H1 (cell line): ENCODE measurements around the gene SLC7A14. TPM values are rescaled to one million over a fixed set of nuclear protein-coding genes. Genes with fewer than 3 reads are reported as not detected.

Experiments used
- CTCF ChIA-PET: fragments of 300-600 bp; sonication (Branson Sonifier 250); formaldehyde crosslinking; loops from one replicate; lab custom pipeline; 2021; ENCODE audit not compliant: partially characterized antibody; lab: Charles Lee
- POLR2A ChIA-PET: fragments of 300-600 bp; sonication (Branson Sonifier 250); formaldehyde crosslinking; loops from one replicate; lab custom pipeline; 2021; ENCODE audit warnings: inconsistent platforms; ENCODE audit not compliant: partially characterized antibody; lab: Charles Lee
- DNase-seq, 2 experiments: peaks; one replicate each; pipeline versions ENCODE4 v3.0.0 to v3.0.0-alpha.2; 2010 to 2022; ENCODE audit warnings: low spot score in 2 of 2, low read depth in 1 of 2, mixed read lengths in 1 of 2
- FAIRE-seq: peaks from 2 replicates; lab custom pipeline; 2011; peaks lifted over from hg19 to GRCh38; lab: Jason Lieb, UNC
- H2AFZ ChIP-seq: 2 replicates; pipeline ENCODE4 v1.8.1; 2012; ENCODE audit warnings: low read length, inconsistent platforms
- H2AK5ac ChIP-seq: 2 replicates; pipeline ENCODE4 v1.6.1; 2013; ENCODE audit warnings: low read depth, low read length
- H2BK120ac ChIP-seq: replicated peaks from 2 replicates; pipeline ENCODE3; 2013; ENCODE audit warnings: low read depth, low read length, inconsistent platforms
- H2BK12ac ChIP-seq: 2 replicates; pipeline ENCODE4 v1.6.1; 2013; ENCODE audit warnings: low read depth, low read length
- H2BK15ac ChIP-seq: 2 replicates; pipeline ENCODE4 v1.6.1; 2013; ENCODE audit warnings: low read length
- H2BK20ac ChIP-seq: 2 replicates; pipeline ENCODE4 v1.6.1; 2013; ENCODE audit warnings: low read length
- H2BK5ac ChIP-seq: 2 replicates; pipeline ENCODE4 v1.6.1; 2013; ENCODE audit warnings: low read depth, low read length
- H3K14ac ChIP-seq: 2 replicates; pipeline ENCODE4 v1.6.1; 2013; ENCODE audit warnings: inconsistent platforms; ENCODE audit not compliant: insufficient read length
- H3K18ac ChIP-seq: 2 replicates; pipeline ENCODE4 v1.6.1; 2013; ENCODE audit warnings: low read length; ENCODE audit errors: extremely low read depth
- H3K23ac ChIP-seq: 2 replicates; pipeline ENCODE4 v1.6.1; 2013; ENCODE audit warnings: inconsistent platforms; ENCODE audit not compliant: insufficient read length
- H3K23me2 ChIP-seq: 2 replicates; pipeline ENCODE4 v1.6.1; 2013; ENCODE audit warnings: low read depth, low read length
- H3K27ac ChIP-seq: 2 replicates; pipeline ENCODE4 v1.6.1; 2011; ENCODE audit warnings: low read depth, low read length, inconsistent platforms
- H3K27me3 ChIP-seq, 4 experiments: replicated peaks in 1 of 4; 1 replicate in 1 of 4; 2 replicates in 3 of 4; pipeline versions ENCODE4 v1.6.1 to v1.8.1; 2011 to 2013; ENCODE audit warnings: low read length in 3 of 4, mild to moderate bottlenecking in 3 of 4, inconsistent platforms in 2 of 4, mixed read lengths in 2 of 4, moderate library complexity in 1 of 4; ENCODE audit not compliant: control insufficient read depth in 3 of 4, insufficient read depth in 3 of 4; ENCODE audit errors: extremely low read depth in 1 of 4
- H3K36me3 ChIP-seq, 4 experiments: 2 replicates each; pipeline versions ENCODE4 v1.6.1 to v1.8.1; 2011 to 2013; ENCODE audit warnings: mild to moderate bottlenecking in 4 of 4, low read length in 3 of 4, moderate library complexity in 2 of 4, control low read depth in 1 of 4, inconsistent platforms in 1 of 4; ENCODE audit not compliant: insufficient read depth in 4 of 4, control insufficient read depth in 2 of 4
- H3K4ac ChIP-seq: replicated peaks from 2 replicates; pipeline ENCODE3; 2013; ENCODE audit warnings: low read length, low read depth, mixed read lengths, inconsistent platforms; ENCODE audit not compliant: insufficient read length
- H3K4me1 ChIP-seq, 4 experiments: replicated peaks in 1 of 4; 1 replicate in 1 of 4; 2 replicates in 3 of 4; pipeline versions ENCODE4 v1.6.1 to v1.8.1; 2011 to 2013; ENCODE audit warnings: low read length in 3 of 4, inconsistent platforms in 2 of 4, mixed read lengths in 1 of 4; ENCODE audit not compliant: insufficient read depth in 4 of 4, control insufficient read depth in 3 of 4
- H3K4me2 ChIP-seq, 2 experiments: 2 replicates each; pipeline versions ENCODE4 v1.6.1 to v1.8.1; 2011 to 2013; ENCODE audit warnings: low read depth in 2 of 2, low read length in 2 of 2, control low read depth in 1 of 2, inconsistent platforms in 1 of 2, mild to moderate bottlenecking in 1 of 2; ENCODE audit not compliant: insufficient read depth in 1 of 2
- H3K4me3 ChIP-seq, 4 experiments: fragments of 200-600, 300-600 bp in 1 of 4; sonication (generic), shearing (Covaris generic), sonication (Bioruptor Twin) in 1 of 4; 2 replicates each; pipeline versions ENCODE4 v1.5.1 to v1.8.1; 2011 to 2016; ENCODE audit warnings: low read length in 4 of 4, low read depth in 3 of 4, control low read depth in 2 of 4, inconsistent platforms in 2 of 4, mild to moderate bottlenecking in 2 of 4, mixed read lengths in 1 of 4, moderate library complexity in 1 of 4; ENCODE audit not compliant: insufficient read depth in 2 of 4; ENCODE audit errors: extremely low read depth in 1 of 4
- H3K56ac ChIP-seq: replicated peaks from 2 replicates; pipeline ENCODE3; 2013; ENCODE audit warnings: low read depth, mild to moderate bottlenecking, mixed read lengths, low read length, inconsistent platforms; ENCODE audit not compliant: insufficient read length
- H3K79me1 ChIP-seq: 2 replicates; pipeline ENCODE4 v1.6.1; 2013; ENCODE audit warnings: low read depth, low read length, control low read depth
- H3K79me2 ChIP-seq, 2 experiments: 2 replicates each; pipeline versions ENCODE4 v1.6.1 to v1.8.1; 2012 to 2013; ENCODE audit warnings: low read length in 2 of 2, mild to moderate bottlenecking in 2 of 2, inconsistent platforms in 1 of 2; ENCODE audit not compliant: insufficient read depth in 2 of 2, control insufficient read depth in 1 of 2
- H3K9ac ChIP-seq, 4 experiments: replicated peaks in 1 of 4; 1 replicate in 1 of 4; 2 replicates in 3 of 4; pipeline versions ENCODE4 v1.6.1 to v1.8.1; 2011 to 2013; ENCODE audit warnings: low read depth in 3 of 4, low read length in 3 of 4, control low read depth in 2 of 4, mild to moderate bottlenecking in 2 of 4, moderate library complexity in 2 of 4, inconsistent platforms in 1 of 4; ENCODE audit errors: extremely low read depth in 1 of 4
- H3K9me3 ChIP-seq, 2 experiments: 2 replicates each; pipeline versions ENCODE4 v1.6.1 to v1.8.1; 2012 to 2013; ENCODE audit warnings: mild to moderate bottlenecking in 2 of 2, moderate library complexity in 2 of 2, control low read depth in 1 of 2, inconsistent platforms in 1 of 2, low read depth in 1 of 2, low read length in 1 of 2, mixed read lengths in 1 of 2; ENCODE audit not compliant: insufficient read depth in 2 of 2
- H4K20me1 ChIP-seq, 2 experiments: replicated peaks in 1 of 2; 2 replicates each; pipeline versions ENCODE3 to v1.8.1; 2011 to 2013; ENCODE audit warnings: inconsistent platforms in 2 of 2, low read length in 2 of 2, mild to moderate bottlenecking in 1 of 2; ENCODE audit not compliant: insufficient read depth in 2 of 2, control insufficient read depth in 1 of 2
- H4K5ac ChIP-seq: 2 replicates; pipeline ENCODE4 v1.6.1; 2013; ENCODE audit warnings: low read length, low read depth, mixed read lengths, inconsistent platforms; ENCODE audit not compliant: insufficient read length
- H4K8ac ChIP-seq: 2 replicates; pipeline ENCODE4 v1.8.0; 2013; ENCODE audit warnings: mild to moderate bottlenecking, moderate library complexity, low read length, inconsistent platforms; ENCODE audit not compliant: insufficient read depth; ENCODE audit errors: extremely low read depth
- H4K91ac ChIP-seq: replicated peaks from 2 replicates; pipeline ENCODE3; 2013; ENCODE audit warnings: low read length, mixed read lengths, inconsistent platforms; ENCODE audit not compliant: insufficient read length
- CBX5 ChIP-seq: fragments of 300-800, 300-1000 bp; sonication (generic); IDR thresholded peaks from 2 replicates; pipeline ENCODE4 v1.7.1; 2016; ENCODE audit warnings: antibody characterized with exemption, low read length, low read depth
- EGR1 ChIP-seq: IDR thresholded peaks from 2 replicates; pipeline ENCODE4 v1.6.1; 2011; ENCODE audit warnings: low read depth, low read length, borderline replicate concordance
- GABPA ChIP-seq: IDR thresholded peaks from 2 replicates; pipeline ENCODE4 v1.6.1; 2011; ENCODE audit warnings: mild to moderate bottlenecking, low read length, moderate library complexity, borderline replicate concordance; ENCODE audit not compliant: insufficient read depth
- JUN ChIP-seq: IDR thresholded peaks from 2 replicates; pipeline ENCODE4 v1.6.1; 2011; ENCODE audit warnings: low read depth, mild to moderate bottlenecking, improper control_type of control experiment, low read length
- NANOG ChIP-seq: IDR thresholded peaks from 2 replicates; pipeline ENCODE4 v1.6.1; 2011; ENCODE audit warnings: low read length, low read depth, mild to moderate bottlenecking, inconsistent platforms; ENCODE audit not compliant: insufficient read depth, poor library complexity, severe bottlenecking
- SUZ12 ChIP-seq: fragments of 200-600 bp; sonication (generic); IDR thresholded peaks from 2 replicates; pipeline ENCODE4 v1.6.1; 2012; ENCODE audit warnings: mild to moderate bottlenecking, inconsistent platforms, low read length, moderate library complexity, mixed read lengths
- ZNF274 ChIP-seq: IDR thresholded peaks from 2 replicates; pipeline ENCODE4 v1.7.0; 2012; ENCODE audit warnings: low read length, borderline replicate concordance; ENCODE audit errors: extremely low read depth
- WGBS, 2 experiments: shearing (Covaris generic) in 1 of 2; methylation state at CpG; one replicate each; pipeline versions ENCODE4 v1.1.6 to v1.1.7; 2013 to 2015; ENCODE audit warnings: low lambda C conversion rate in 2 of 2, mixed read lengths in 2 of 2, inconsistent platforms in 1 of 2, low coverage in 1 of 2, missing lambda C conversion rate in 1 of 2; ENCODE audit not compliant: insufficient replicate concordance in 2 of 2, insufficient coverage in 1 of 2, insufficient read length in 1 of 2; ENCODE audit errors: extremely low coverage in 1 of 2, missing lambda C conversion rate in 1 of 2; 5-methylcytosine and 5-hydroxymethylcytosine counted together
- polyA plus RNA-seq, 7 experiments: library from polyadenylated mRNA; depleted of rRNA in 3 of 7; stranded (reverse) in 5 of 7; unstranded in 2 of 7; fragments of >200 nt in 5 of 7; fragments of 200-250 nt in 2 of 7; gene quantifications; 1 replicate in 5 of 7; 2 replicates in 1 of 7; 4 replicates in 1 of 7; pipeline versions ENCODE4 v1.2.1 to v1.2.3, GENCODE V29; 2011 to 2013; ENCODE audit warnings: missing spikeins in 2 of 7, mixed read lengths in 2 of 7
- total RNA-seq: library from RNA; stranded (reverse); fragmentation: NEBNext Ultra II Directional; extraction: Animal tissue kit (Norgen Biotek cat#: 25700); gene quantifications from 2 replicates; pipeline ENCODE4 v1.2.1, GENCODE V29; 2021
- TF ChIP-seq, protein P1 (sequence below): IDR thresholded peaks from 2 replicates; pipeline ENCODE4 v1.6.1; 2012; ENCODE audit warnings: inconsistent platforms
- TF ChIP-seq, protein P2 (sequence below): IDR thresholded peaks from 2 replicates; pipeline ENCODE4 v1.6.1; 2011; ENCODE audit warnings: low read depth, mild to moderate bottlenecking, low read length; ENCODE audit not compliant: insufficient read depth

Gene SLC7A14
- total and polyA plus RNA-seq, 2 of the 8 experiments (the other 6 are each of a cell fraction or from before 2014, with no cell fraction given): 0.21 to 0.95 TPM

DNA sequence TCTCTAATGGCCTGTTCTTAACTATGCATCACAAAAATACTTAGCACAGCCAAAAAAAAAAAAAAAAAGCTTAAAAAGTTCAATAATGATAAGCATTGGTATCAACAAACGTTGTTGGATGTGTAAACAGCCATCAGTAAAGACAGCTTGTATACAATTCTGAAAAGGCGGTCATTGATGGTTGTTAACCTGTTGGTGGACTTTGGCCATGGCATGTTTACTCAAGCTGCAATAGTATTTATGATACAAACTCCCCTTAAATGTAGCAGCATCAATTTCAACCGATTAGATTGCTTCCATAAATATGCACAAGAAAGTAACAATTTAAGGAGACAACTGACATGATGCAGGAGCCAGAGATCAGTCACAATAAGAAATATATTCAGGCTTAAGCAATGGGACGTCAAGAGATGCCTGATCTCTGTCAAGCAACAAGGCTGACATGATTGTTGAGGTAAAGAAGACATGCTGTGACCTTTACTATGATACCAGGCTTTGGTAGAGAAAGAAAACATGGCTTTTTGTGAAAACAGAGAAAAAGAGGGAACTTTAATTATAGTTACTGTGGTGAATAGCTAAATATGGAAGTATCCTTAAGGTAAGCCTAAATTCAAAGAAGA is 14.2 kb upstream of the SLC7A14 start:
- Histone ChIP-seq H3K56ac (no peak overlapping the region), H4K20me1 (no peaks in the 10 kb centered on the region), H3K14ac (no peak overlapping the region), H3K79me1 (no peaks in the 10 kb centered on the region), H3K27ac (no peak overlapping the region), H2BK5ac (no peak overlapping the region), H3K23me2 (no peaks in the 10 kb centered on the region), H2BK12ac (no peak overlapping the region), H4K5ac (no peak overlapping the region), H3K4ac (no peak overlapping the region), H4K8ac (no peak overlapping the region)
- POLR2A ChIA-PET: no interaction called here
- TF ChIP-seq ZNF274 (no peak), EGR1 (no peak), SUZ12 (no peak), GABPA (no peak), NANOG (no peak), CBX5 (no peak), JUN (no peak)
- TF ChIP-seq, protein P1, sequence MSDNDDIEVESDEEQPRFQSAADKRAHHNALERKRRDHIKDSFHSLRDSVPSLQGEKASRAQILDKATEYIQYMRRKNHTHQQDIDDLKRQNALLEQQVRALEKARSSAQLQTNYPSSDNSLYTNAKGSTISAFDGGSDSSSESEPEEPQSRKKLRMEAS: no peak
- TF ChIP-seq, protein P2, sequence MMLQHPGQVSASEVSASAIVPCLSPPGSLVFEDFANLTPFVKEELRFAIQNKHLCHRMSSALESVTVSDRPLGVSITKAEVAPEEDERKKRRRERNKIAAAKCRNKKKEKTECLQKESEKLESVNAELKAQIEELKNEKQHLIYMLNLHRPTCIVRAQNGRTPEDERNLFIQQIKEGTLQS: no peak
- TF ChIP-seq, all 59 proteins: peak for 0
- 84% methylated on average over 4 of the region's 4 CpGs; no CpG with 5 or more reads in 1 of the 2 experiments for WGBS, 2 experiments
- no peaks in the 10 kb centered on the region for H3K9me3 ChIP-seq
- no peak overlapping the region for H2BK120ac ChIP-seq
- H3K4me1 ChIP-seq: no peaks in the 10 kb centered on the region
- H3K18ac ChIP-seq: no peak overlapping the region
- no peak overlapping the region for H3K4me3 ChIP-seq
- H2BK20ac ChIP-seq: no peak overlapping the region
- no peak for FAIRE-seq
- DNase-seq: no peak
- H3K4me2 ChIP-seq: no peak overlapping the region
- no peak overlapping the region for H4K91ac ChIP-seq
- H3K23ac ChIP-seq: no peak overlapping the region
- CTCF ChIA-PET: interaction anchor here (0.6 to 2.1 kb wide), 2 partner anchors 13 to 92 kb away, joined by 3 to 6 read pairs; no protein-coding TSS in a partner anchor
- H3K9ac ChIP-seq: no peak overlapping the region
- no peaks in the 10 kb centered on the region for H3K27me3 ChIP-seq
- H2AK5ac ChIP-seq: no peak overlapping the region
- no peak overlapping the region for H2BK15ac ChIP-seq
- H3K79me2 ChIP-seq: no peaks in the 10 kb centered on the region
- H3K36me3 ChIP-seq: no peaks in the 10 kb centered on the region
- no peak overlapping the region for H2AFZ ChIP-seq
